MCF 10A (cell line): ENCODE results near the gene TUG1. TPM values are rescaled to one million over a fixed set of nuclear protein-coding genes. Genes with fewer than 3 reads are reported as not detected.

ENCODE experiments used
- BruUV-seq: library from RNA; stranded (reverse); fragments of 400-500 nt; replicated peaks from 2 replicates; lab custom pipeline; 2021; lab: Mats Ljungman, UMichigan
- CTCF ChIA-PET: fragments of 300-600 bp; sonication (Branson Sonifier 250); formaldehyde crosslinking; extraction: SDS; loops from one replicate; lab custom pipeline; 2021; ENCODE audit warnings: antibody characterized with exemption, inconsistent platforms; lab: Yijun Ruan, JAX
- POLR2A ChIA-PET: fragments of 300-600, 350-650 bp; sonication (Branson Sonifier 250); formaldehyde crosslinking; extraction: SDS; loops from one replicate; lab custom pipeline; 2020; ENCODE audit warnings: antibody characterized with exemption, inconsistent platforms; lab: Yijun Ruan, JAX
- DNase-seq: peaks from one replicate; pipeline ENCODE4 v3.0.0-alpha.2; 2018; ENCODE audit not compliant: unreplicated experiment
- H3K27ac Mint-ChIP-seq: one replicate; pipeline ENCODE4 v1.8.0; 2022; ENCODE audit warnings: mild to moderate bottlenecking, low read depth, mixed read lengths; ENCODE audit not compliant: unreplicated experiment
- H3K27me3 Mint-ChIP-seq: one replicate; pipeline ENCODE4 v1.8.0; 2022; ENCODE audit warnings: mixed read lengths; ENCODE audit not compliant: insufficient read depth, unreplicated experiment
- H3K36me3 Mint-ChIP-seq: one replicate; pipeline ENCODE4 v1.8.0; 2022; ENCODE audit warnings: mild to moderate bottlenecking, moderate library complexity, mixed read lengths; ENCODE audit not compliant: insufficient read depth, unreplicated experiment
- H3K4me1 Mint-ChIP-seq: one replicate; pipeline ENCODE4 v1.8.0; 2022; ENCODE audit warnings: mixed read lengths; ENCODE audit not compliant: insufficient read depth, unreplicated experiment
- H3K4me3 Mint-ChIP-seq: one replicate; pipeline ENCODE4 v1.8.0; 2022; ENCODE audit warnings: mild to moderate bottlenecking, moderate library complexity, mixed read lengths; ENCODE audit not compliant: unreplicated experiment
- H3K9me3 Mint-ChIP-seq: one replicate; pipeline ENCODE4 v1.8.0; 2022; ENCODE audit warnings: mixed read lengths; ENCODE audit not compliant: unreplicated experiment
- intact Hi-C: fragments of 100-400 bp; cut with micrococcal nuclease; formaldehyde crosslinking; loops from 2 replicates; pipeline ENCODE4 v1.14.1; 2022
- total RNA-seq: library from RNA; stranded (reverse); gene quantifications from 2 replicates; pipeline ENCODE4 v1.2.3, GENCODE V29; 2022
- TF ChIP-seq, protein P1 (sequence below): fragments of 200-600 bp; IDR thresholded peaks from one replicate; pipeline ENCODE4 v1.8.0; 2022; ENCODE audit warnings: antibody characterized with exemption, mild to moderate bottlenecking; ENCODE audit not compliant: unreplicated experiment

TUG1 gene
- total RNA-seq, 1 experiment from 2014 or later: 85.5 TPM

DNA sequence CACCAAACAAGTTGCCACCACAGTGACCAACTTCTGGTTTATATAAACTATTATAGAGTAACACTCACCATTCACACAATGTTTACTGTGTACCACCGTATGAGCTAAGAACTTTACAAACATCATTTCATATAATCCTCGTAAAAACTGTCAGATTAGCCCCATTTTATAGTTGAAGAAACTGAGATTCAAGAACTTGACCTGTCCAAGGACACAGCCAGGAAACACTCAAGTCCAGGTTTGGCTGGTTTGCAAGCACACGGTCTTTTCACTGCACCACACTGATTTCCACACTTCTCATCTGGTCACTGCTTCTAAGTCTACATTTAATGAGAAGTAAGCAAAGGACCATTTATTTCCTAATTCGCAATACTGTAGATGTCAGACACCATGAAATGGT, 4.2 kb upstream of the TUG1 start:
- H3K27me3 Mint-ChIP-seq: no peaks in the 10 kb centered on the region
- no peak overlapping the region for H3K27ac Mint-ChIP-seq
- ChIA-PET POLR2A (interaction anchor here (1.2 to 2.2 kb wide), 3 partner anchors 11 to 116 kb away, joined by 6 to 11 read pairs (median 8); partner anchors contain the start of gene SMTN), CTCF (interaction anchor here (0.5 to 2.4 kb wide), 2 partner anchors 120 to 143 kb away, joined by 4 to 5 read pairs; partner anchors contain the start of gene SELENOM)
- no peak overlapping the region for H3K4me3 Mint-ChIP-seq
- intact Hi-C loops: no loop called here
- H3K4me1 Mint-ChIP-seq: peaks cover 10% of the 10 kb centered on the region
- H3K36me3 Mint-ChIP-seq: peaks cover 19% of the 10 kb centered on the region
- BruUV-seq: no TSS peak
- no peak for DNase-seq
- TF ChIP-seq, protein P1, sequence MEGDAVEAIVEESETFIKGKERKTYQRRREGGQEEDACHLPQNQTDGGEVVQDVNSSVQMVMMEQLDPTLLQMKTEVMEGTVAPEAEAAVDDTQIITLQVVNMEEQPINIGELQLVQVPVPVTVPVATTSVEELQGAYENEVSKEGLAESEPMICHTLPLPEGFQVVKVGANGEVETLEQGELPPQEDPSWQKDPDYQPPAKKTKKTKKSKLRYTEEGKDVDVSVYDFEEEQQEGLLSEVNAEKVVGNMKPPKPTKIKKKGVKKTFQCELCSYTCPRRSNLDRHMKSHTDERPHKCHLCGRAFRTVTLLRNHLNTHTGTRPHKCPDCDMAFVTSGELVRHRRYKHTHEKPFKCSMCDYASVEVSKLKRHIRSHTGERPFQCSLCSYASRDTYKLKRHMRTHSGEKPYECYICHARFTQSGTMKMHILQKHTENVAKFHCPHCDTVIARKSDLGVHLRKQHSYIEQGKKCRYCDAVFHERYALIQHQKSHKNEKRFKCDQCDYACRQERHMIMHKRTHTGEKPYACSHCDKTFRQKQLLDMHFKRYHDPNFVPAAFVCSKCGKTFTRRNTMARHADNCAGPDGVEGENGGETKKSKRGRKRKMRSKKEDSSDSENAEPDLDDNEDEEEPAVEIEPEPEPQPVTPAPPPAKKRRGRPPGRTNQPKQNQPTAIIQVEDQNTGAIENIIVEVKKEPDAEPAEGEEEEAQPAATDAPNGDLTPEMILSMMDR: no peak
- H3K9me3 Mint-ChIP-seq: no peaks in the 10 kb centered on the region

DNA sequence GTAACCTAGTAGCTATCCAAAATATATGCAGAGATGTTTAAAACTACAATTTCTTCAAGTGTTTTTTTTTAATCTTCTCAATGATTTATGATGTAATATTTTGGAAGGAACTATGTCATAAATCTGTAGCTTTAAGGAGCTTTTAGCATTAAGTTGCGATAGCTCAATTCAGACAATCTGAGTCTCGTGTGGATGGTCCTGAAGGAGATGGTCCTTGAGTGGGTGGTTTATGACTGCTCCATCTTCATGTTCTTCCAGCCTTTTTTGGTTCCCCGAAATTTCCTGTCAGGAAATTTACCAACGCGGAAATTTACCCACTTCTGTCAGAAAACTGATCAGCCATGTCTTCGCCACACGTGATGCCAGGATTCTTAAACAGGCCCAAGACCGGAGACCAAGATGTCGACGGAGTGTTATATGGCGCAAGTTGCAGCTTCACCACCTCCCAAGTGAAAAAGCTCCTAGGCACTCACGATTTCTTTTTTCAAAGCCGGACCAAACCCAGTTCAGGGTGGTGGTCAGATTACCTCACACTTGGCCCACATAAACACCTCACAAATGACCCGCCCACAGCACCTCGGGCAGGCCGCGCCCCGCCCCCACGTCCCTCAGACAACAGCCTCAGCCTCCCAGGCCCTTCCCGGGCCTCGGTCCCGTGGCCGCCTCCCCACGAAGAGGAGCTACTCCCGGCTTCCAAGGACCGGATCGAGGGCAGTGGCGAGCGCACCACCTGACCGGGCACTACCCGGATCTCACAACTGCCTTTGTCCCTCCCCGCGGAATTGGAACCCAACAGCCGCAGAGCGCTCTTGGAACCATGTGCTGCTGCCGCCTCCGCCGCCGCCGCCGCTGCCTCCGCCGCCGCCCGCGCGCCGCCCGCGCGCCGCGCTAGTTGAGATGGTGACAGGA, 796 bp upstream of the TUG1 start, which contains the start of gene MORC2:
Gene MORC2 (minus strand): TSS at position 760 of the 909 bp plus-strand sequence. CDS start 885 bp downstream, outside the sequence.
- TSS peak; percentile 46 for BruUV-seq
- H3K9me3 Mint-ChIP-seq: no peaks in the 10 kb centered on the region
- intact Hi-C loops: no loop called here
- TF ChIP-seq, protein P1: no peak
- peak within 1 kb of the TSS; percentile 88 for H3K27ac Mint-ChIP-seq
- no peaks in the 10 kb centered on the region for H3K27me3 Mint-ChIP-seq
- DNase-seq: no peak
- ChIA-PET POLR2A (interaction anchor here (0.6 to 5.3 kb wide), 37 partner anchors 9 to 1414 kb away, joined by 3 to 99 read pairs (median 5); partner anchors contain the start of genes PATZ1, PES1, PIK3IP1 and RNF185), CTCF (interaction anchor here (0.6 to 3.0 kb wide), 12 partner anchors 21 to 1718 kb away, joined by 3 to 11 read pairs (median 4); partner anchors contain the start of gene SMTN)
- peaks cover 28% of the 10 kb centered on the region for H3K4me1 Mint-ChIP-seq
- H3K4me3 Mint-ChIP-seq: peak within 1 kb of the TSS; percentile 88
- peaks cover 52% of the 10 kb centered on the region for H3K36me3 Mint-ChIP-seq

- peaks cover 27% of the 10 kb centered on the region for H3K4me1 Mint-ChIP-seq
- TF ChIP-seq, protein P1: no peak
- peaks cover 63% of the 10 kb centered on the region for H3K36me3 Mint-ChIP-seq
- POLR2A ChIA-PET: interaction anchor here (0.6 to 5.3 kb wide), 29 partner anchors 7 to 545 kb away, joined by 3 to 99 read pairs (median 6); partner anchors contain the start of genes PATZ1, PES1, PIK3IP1 and RNF185
- CTCF ChIA-PET: interaction anchor here (0.5 to 2.2 kb wide), 7 partner anchors 32 to 685 kb away, joined by 3 to 8 read pairs (median 3); partner anchors contain the start of genes RNF185 and SMTN
- H3K4me3 Mint-ChIP-seq: peak overlapping the region; percentile 88
- DNase-seq: peak; percentile 37
- H3K9me3 Mint-ChIP-seq: no peaks in the 10 kb centered on the region
- BruUV-seq: no TSS peak
- peak overlapping the region; percentile 88 for H3K27ac Mint-ChIP-seq
- no peaks in the 10 kb centered on the region for H3K27me3 Mint-ChIP-seq
- intact Hi-C loops: loop anchor here (1.0 kb wide), 1 partner anchor 115 kb away; no protein-coding TSS in a partner anchor
Measured at GRCh38 chr22:30969532-30970355, 679 bp downstream of the TUG1 start.
